ENCODE results near the gene KAT2B. TPM values are rescaled to one million over a fixed set of nuclear protein-coding genes. Genes with fewer than 3 reads are reported as not detected.

Gene KAT2B
- total and polyA plus RNA-seq, 2 of the 13 experiments (the other 11 are each of a cell fraction or from before 2014, with no cell fraction given), result 0.97 to 1.7 TPM

DNA sequence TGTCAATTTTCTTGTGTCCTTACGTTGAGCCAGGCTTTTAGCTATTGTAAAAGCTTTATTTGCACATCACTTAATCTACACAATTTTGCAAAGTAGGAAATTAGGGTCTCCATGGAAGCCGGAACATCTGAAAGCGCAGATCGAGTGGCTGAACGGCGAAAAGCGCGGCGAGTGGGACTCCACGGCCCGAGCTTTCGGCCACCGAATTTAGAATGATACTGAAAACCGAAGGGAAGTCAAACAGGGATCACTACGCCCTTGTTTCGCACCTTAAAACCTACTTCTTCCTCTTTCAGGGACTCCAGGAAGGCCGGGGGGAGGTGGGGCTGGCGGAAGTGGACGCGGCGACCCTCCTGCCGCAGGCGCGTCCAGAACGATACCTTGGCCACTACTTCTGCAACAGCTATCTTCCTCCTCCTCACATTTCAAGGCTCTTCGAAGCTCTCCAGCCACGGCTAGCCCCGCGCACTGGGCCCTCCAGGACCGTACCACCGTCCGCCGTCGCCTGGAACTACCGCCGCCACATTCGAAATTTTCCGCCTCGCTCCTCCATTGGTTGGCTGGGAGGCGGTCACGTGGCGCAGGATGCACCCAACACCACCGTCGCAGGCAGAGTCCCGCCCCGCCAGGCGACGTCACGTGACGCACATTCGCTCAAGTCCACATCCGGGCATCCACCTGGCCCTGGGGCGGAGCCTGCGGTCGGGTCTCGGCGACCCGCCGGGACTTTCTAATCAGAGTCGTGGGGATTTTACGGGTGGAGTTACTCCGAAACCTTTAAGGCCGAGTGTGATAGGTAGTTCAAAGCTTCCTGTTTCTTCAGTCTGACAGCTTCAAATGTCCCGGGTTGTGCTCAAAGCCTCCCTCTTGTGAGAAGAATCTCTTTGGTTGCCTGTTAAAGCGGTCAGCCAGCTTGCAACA lies 145.7 kb downstream of the KAT2B start, which contains the start of gene SGO1 (continued):
- TF ChIP-seq CHD4 (IDR thresholded peaks at IDR 0.05; ENCODE audit: borderline replicate concordance, low read length), result no peak
- TF ChIP-seq, protein P1, sequence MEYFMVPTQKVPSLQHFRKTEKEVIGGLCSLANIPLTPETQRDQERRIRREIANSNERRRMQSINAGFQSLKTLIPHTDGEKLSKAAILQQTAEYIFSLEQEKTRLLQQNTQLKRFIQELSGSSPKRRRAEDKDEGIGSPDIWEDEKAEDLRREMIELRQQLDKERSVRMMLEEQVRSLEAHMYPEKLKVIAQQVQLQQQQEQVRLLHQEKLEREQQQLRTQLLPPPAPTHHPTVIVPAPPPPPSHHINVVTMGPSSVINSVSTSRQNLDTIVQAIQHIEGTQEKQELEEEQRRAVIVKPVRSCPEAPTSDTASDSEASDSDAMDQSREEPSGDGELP (IDR thresholded peaks at IDR 0.05; ENCODE audit: borderline replicate concordance, low read depth), result peak; percentile 48; the same call in 1 of the 2 replicates
- peak; percentile 50; the same call in 1 of the 2 replicates for TF ChIP-seq ZNF329 (CRISPR knock-in tag; IDR thresholded peaks at IDR 0.05; ENCODE audit: low read depth)
- no peak; the same call in 1 of the 2 replicates for TF ChIP-seq ZNF788 (CRISPR knock-in tag; IDR thresholded peaks at IDR 0.05; ENCODE audit: borderline replicate concordance)
- TF ChIP-seq SRSF1 (optimal IDR thresholded peaks at IDR 0.05; ENCODE audit: low read depth, low read length), result peak; percentile 71
- TF ChIP-seq ZSCAN21 (CRISPR knock-in tag; IDR thresholded peaks at IDR 0.05; ENCODE audit: borderline replicate concordance), result peak; percentile 60; the same call in 1 of the 2 replicates
- TF ChIP-seq RAD51 (IDR thresholded peaks at IDR 0.05; ENCODE audit: borderline replicate concordance), result peak; percentile 99
- no peak for TF ChIP-seq POLR2AphosphoS2 (IDR thresholded peaks at IDR 0.05; ENCODE audit: low read depth, low read length)
- TF ChIP-seq, protein P2, sequence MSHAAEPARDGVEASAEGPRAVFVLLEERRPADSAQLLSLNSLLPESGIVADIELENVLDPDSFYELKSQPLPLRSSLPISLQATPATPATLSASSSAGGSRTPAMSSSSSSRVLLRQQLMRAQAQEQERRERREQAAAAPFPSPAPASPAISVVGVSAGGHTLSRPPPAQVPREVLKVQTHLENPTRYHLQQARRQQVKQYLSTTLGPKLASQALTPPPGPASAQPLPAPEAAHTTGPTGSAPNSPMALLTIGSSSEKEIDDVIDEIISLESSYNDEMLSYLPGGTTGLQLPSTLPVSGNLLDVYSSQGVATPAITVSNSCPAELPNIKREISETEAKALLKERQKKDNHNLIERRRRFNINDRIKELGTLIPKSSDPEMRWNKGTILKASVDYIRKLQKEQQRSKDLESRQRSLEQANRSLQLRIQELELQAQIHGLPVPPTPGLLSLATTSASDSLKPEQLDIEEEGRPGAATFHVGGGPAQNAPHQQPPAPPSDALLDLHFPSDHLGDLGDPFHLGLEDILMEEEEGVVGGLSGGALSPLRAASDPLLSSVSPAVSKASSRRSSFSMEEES (CRISPR knock-in tag; IDR thresholded peaks at IDR 0.05), result peak; percentile 84
- 0 out of 2 replicates have a peak, but pooled peaks have one; percentile 32 for TF ChIP-seq SNAPC2 (CRISPR knock-in tag; IDR thresholded peaks at IDR 0.05)
- TF ChIP-seq, protein P3, sequence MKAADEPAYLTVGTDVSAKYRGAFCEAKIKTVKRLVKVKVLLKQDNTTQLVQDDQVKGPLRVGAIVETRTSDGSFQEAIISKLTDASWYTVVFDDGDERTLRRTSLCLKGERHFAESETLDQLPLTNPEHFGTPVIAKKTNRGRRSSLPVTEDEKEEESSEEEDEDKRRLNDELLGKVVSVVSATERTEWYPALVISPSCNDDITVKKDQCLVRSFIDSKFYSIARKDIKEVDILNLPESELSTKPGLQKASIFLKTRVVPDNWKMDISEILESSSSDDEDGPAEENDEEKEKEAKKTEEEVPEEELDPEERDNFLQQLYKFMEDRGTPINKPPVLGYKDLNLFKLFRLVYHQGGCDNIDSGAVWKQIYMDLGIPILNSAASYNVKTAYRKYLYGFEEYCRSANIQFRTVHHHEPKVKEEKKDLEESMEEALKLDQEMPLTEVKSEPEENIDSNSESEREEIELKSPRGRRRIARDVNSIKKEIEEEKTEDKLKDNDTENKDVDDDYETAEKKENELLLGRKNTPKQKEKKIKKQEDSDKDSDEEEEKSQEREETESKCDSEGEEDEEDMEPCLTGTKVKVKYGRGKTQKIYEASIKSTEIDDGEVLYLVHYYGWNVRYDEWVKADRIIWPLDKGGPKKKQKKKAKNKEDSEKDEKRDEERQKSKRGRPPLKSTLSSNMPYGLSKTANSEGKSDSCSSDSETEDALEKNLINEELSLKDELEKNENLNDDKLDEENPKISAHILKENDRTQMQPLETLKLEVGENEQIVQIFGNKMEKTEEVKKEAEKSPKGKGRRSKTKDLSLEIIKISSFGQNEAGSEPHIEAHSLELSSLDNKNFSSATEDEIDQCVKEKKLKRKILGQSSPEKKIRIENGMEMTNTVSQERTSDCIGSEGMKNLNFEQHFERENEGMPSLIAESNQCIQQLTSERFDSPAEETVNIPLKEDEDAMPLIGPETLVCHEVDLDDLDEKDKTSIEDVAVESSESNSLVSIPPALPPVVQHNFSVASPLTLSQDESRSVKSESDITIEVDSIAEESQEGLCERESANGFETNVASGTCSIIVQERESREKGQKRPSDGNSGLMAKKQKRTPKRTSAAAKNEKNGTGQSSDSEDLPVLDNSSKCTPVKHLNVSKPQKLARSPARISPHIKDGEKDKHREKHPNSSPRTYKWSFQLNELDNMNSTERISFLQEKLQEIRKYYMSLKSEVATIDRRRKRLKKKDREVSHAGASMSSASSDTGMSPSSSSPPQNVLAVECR (CRISPR knock-in tag; IDR thresholded peaks at IDR 0.05; ENCODE audit: borderline replicate concordance), result peak; percentile 100
- TF ChIP-seq ZNF713 (CRISPR knock-in tag; IDR thresholded peaks at IDR 0.05), result peak; percentile 68; the same call in 1 of the 2 replicates
- TF ChIP-seq ARNT2 (CRISPR knock-in tag; IDR thresholded peaks at IDR 0.05; ENCODE audit: low read depth), result peak; percentile 90; the same call in 1 of the 2 replicates
- peak; percentile 63; the same call in 1 of the 2 replicates for TF ChIP-seq ZNF670 (CRISPR knock-in tag; IDR thresholded peaks at IDR 0.05; ENCODE audit: borderline replicate concordance)
- peak; percentile 78 for TF ChIP-seq ATF1 (CRISPR knock-in tag; IDR thresholded peaks at IDR 0.05)
- peak; percentile 42; the same call in 1 of the 2 replicates for TF ChIP-seq KDM3A (CRISPR knock-in tag; IDR thresholded peaks at IDR 0.05; ENCODE audit: low read depth)
